BE2C (cell line): ENCODE measurements around the gene LIN7B.
"Not testable (repeated sequence)": the region's sequence is repeated elsewhere in the genome, so short reads cannot be mapped to it uniquely, and the experiment has no call there.

Experiments
- DNase-seq: peaks from one replicate; pipeline ENCODE4 v3.0.0-alpha.2; 2020
- H3K27me3 ChIP-seq: fragments of 250-450 bp; sonication (Bioruptor Pico); 2 replicates; pipeline ENCODE4 v1.5.1; 2020; ENCODE audit warnings: mild to moderate bottlenecking
- H3K36me3 ChIP-seq: fragments of 250-450 bp; sonication (Bioruptor Pico); 2 replicates; pipeline ENCODE4 v1.5.1; 2020; ENCODE audit warnings: mild to moderate bottlenecking
- H3K4me1 ChIP-seq: fragments of 250-450 bp; sonication (Bioruptor Pico); 2 replicates; pipeline ENCODE4 v1.5.1; 2020
- H3K4me3 ChIP-seq: 2 replicates; pipeline ENCODE4 v1.5.1; 2011; ENCODE audit warnings: low read depth, low read length
- H3K9me3 ChIP-seq: fragments of 250-450 bp; sonication (Bioruptor Pico); 2 replicates; pipeline ENCODE4 v1.5.1; 2020
- CTCF ChIP-seq: IDR thresholded peaks from 2 replicates; pipeline ENCODE4 v1.5.1; 2012; ENCODE audit warnings: mild to moderate bottlenecking, low read depth, low read length

Gene LIN7B

GRCh38 chr19:49070416-49070815, 43.8 kb upstream of the LIN7B start:
- Histone ChIP-seq H3K9me3 (no peaks in the 10 kb centered on the region), H3K4me1 (0 out of 2 replicates have a peak, but pooled peaks cover 1% of the 10 kb centered on the region), H3K4me3 (no peak overlapping the region), H3K36me3 (no peaks in the 10 kb centered on the region), H3K27me3 (peaks cover 15% of the 10 kb centered on the region)
- TF ChIP-seq CTCF = no peak
- no peak for DNase-seq

DNA sequence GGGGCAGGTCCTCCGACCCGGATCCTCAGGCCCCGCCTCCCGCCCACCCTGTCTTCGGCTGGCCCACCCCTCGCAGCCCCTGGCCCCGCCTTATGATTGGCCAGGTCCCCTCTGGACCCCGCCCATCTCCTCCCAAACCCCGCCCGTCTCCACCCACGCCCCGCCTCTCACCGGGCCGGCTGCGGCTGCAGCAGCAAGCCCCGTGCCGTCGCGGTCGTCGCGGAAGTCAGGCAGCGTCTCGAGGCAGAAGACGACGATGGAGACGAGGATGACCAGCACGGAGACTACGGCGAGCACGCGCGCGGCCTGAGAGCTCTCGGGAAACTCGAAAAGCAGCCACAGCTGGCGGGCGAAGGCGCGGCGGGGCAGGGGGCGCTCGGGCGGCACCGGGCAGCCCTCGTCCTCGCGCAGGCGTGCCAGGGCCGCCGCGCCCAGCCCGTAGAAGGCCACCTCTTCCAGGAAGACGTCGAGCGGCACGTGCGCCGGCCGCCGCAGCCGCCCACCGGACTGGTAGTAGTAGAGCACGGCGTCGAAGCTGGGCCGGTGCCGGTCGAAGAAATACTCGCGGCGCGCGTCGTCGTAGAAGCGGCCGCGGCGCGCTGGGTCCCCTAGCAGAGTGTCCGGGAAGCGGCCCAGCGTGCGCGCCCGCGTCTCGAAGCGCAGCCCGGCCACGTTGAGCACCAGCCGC, 42.2 kb upstream of the LIN7B start:
- no peaks in the 10 kb centered on the region for H3K9me3 ChIP-seq
- DNase-seq = no peak
- no peak for TF ChIP-seq CTCF
- no peaks in the 10 kb centered on the region for H3K4me1 ChIP-seq
- peaks cover 15% of the 10 kb centered on the region for H3K27me3 ChIP-seq
- H3K36me3 ChIP-seq = no peaks in the 10 kb centered on the region
- no peak overlapping the region for H3K4me3 ChIP-seq

DNA sequence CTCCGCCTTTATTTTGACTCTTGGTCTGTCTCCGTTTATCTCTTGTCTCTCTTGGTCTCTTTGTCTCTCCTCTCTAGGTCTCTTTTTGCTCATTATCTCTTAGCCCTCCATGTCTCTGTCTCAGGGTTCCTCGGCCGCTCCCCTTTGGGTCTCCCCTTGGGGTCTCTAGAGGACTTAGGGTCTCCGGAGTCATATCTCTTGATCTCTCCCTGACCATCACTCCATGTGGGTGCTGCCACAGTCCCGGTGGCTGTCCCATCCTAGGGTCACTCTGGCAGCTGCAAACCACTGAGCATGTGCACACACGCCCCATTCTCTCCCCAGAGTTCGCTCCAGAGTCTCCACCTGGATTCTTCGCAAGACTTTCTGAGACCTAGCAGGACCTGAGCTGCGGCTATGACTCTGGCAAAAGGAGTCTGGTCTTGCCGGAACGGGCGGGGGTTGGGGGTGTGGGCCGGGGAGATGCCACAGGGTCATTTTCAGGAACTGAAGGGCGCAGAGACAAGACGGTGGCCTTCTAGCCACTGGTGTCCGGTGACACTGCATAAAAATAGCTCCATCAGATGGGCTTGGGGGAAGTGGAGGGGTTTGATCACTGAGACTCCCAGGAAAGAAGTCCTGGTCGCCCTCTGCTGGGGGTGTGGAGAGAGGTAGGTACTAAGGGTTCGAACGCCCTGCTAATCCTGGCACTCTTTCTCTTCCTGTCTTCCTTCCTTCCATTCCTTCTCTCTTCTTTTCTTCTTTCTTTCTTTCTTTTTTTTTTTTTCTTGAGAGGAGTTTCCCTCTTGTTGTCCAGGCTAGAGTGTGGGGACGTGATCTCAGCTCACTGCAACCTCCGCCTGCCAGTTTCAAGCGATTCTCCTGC, 40.4 kb upstream of the LIN7B start:
- Histone ChIP-seq H3K4me3 (no peak overlapping the region), H3K27me3 (peaks cover 15% of the 10 kb centered on the region), H3K4me1 (no peaks in the 10 kb centered on the region), H3K9me3 (no peaks in the 10 kb centered on the region), H3K36me3 (no peaks in the 10 kb centered on the region)
- TF ChIP-seq CTCF = peak; percentile 54
- DNase-seq = peak; percentile 63

DNA sequence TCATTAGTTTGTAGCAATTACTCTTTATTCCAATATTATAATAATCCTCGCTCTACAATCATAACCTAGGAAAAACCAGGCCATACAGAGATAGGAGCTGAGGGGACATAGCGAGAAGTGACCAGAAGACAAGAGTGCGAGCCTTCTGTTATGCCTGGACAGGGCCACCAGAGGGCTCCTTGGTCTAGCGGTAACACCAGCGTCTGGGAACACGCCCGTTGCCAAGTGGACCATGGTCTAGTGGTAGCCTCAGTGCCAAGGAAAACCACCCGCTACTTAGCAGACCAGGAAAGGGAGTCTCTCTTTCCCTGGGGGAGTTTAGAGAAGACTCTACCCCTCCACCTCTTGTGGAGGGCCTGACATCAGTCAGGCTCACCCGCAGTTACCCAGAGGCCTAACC, 39.3 kb upstream of the LIN7B start:
- not testable (repeated sequence) for H3K9me3 ChIP-seq, H3K4me3 ChIP-seq, H3K4me1 ChIP-seq, H3K36me3 ChIP-seq
- DNase-seq = peak; percentile 77
- peak; percentile 65 for TF ChIP-seq CTCF
- H3K27me3 ChIP-seq = peaks cover 15% of the 10 kb centered on the region

GRCh38 chr19:49080392-49080791, 33.8 kb upstream of the LIN7B start:
- DNase-seq = no peak
- no peak for TF ChIP-seq CTCF
- H3K4me3 ChIP-seq = no peak overlapping the region
- no peaks in the 10 kb centered on the region for H3K9me3 ChIP-seq
- no peaks in the 10 kb centered on the region for H3K36me3 ChIP-seq
- H3K4me1 ChIP-seq = peaks cover 3% of the 10 kb centered on the region
- H3K27me3 ChIP-seq = no peaks in the 10 kb centered on the region

DNA sequence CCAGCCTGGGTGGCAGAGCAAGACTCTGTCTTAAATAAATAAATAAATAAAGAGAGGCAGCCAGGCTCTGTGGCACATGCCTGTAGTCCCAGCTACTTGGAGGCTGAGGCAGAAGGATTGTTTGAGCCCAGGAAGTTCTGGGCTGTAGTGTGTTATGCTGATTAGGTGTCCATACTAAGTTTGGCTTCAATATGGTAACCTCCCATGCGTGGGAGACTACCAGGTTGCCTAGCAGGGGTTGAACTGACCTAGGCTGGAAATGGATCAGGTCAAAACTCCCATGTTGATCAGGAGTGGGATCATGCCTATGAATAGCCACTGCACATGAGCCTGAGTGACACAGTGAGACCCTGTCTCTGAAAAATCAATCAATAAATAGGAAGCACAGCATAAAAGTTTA, 32.9 kb upstream of the LIN7B start:
- H3K4me1 ChIP-seq = peaks cover 3% of the 10 kb centered on the region
- H3K9me3 ChIP-seq = no peaks in the 10 kb centered on the region
- H3K36me3 ChIP-seq = peaks cover 2% of the 10 kb centered on the region; the same call in 1 of the 2 replicates
- H3K27me3 ChIP-seq = no peaks in the 10 kb centered on the region
- TF ChIP-seq CTCF = no peak
- no peak for DNase-seq
- H3K4me3 ChIP-seq = no peak overlapping the region
